Neural progenitor cell (in vitro differentiated cells): ENCODE data around the gene VAPA. TPM values are rescaled to one million over a fixed set of nuclear protein-coding genes. Genes with fewer than 3 reads are reported as not detected.

Source experiments
- DNase-seq: peaks from one replicate; pipeline ENCODE4 v3.0.0-alpha.2; 2016; ENCODE audit warnings: low spot score
- H2AFZ ChIP-seq: fragments of 200-600 bp; sonication (generic); replicated peaks from 2 replicates; pipeline ENCODE4 v1.6.1; 2016; ENCODE audit warnings: antibody characterized with exemption
- H3F3A ChIP-seq: fragments of 200-600 bp; sonication (generic); 2 replicates; pipeline ENCODE4 v1.6.1; 2016; ENCODE audit warnings: antibody characterized with exemption, low read depth
- H3K27ac ChIP-seq: fragments of 200-600 bp; sonication (generic); 2 replicates; pipeline ENCODE4 v1.5.1; 2016; ENCODE audit warnings: mild to moderate bottlenecking
- H3K27me3 ChIP-seq: fragments of 200-600 bp; sonication (generic); 2 replicates; pipeline ENCODE4 v1.6.1; 2016; ENCODE audit warnings: mild to moderate bottlenecking, moderate library complexity
- H3K36me3 ChIP-seq: fragments of 200-600 bp; sonication (generic); 2 replicates; pipeline ENCODE4 v1.5.1; 2016
- H3K4me1 ChIP-seq: fragments of 200-600 bp; sonication (generic); 2 replicates; pipeline ENCODE4 v1.6.1; 2016; ENCODE audit warnings: mixed run types
- H3K4me2 ChIP-seq: fragments of 200-600 bp; sonication (generic); 2 replicates; pipeline ENCODE4 v1.6.1; 2016
- H3K4me3 ChIP-seq: fragments of 200-600 bp; sonication (generic); 2 replicates; pipeline ENCODE4 v1.5.1; 2016
- H3K79me2 ChIP-seq: fragments of 200-600 bp; sonication (generic); 2 replicates; pipeline ENCODE4 v1.6.1; 2016; ENCODE audit warnings: low read depth
- H3K9ac ChIP-seq: fragments of 200-600 bp; sonication (generic); 2 replicates; pipeline ENCODE4 v1.6.1; 2016
- H3K9me3 ChIP-seq: fragments of 200-600 bp; sonication (generic); 2 replicates; pipeline ENCODE4 v1.5.1; 2016; ENCODE audit warnings: low read depth
- H4K20me1 ChIP-seq: fragments of 200-600 bp; sonication (generic); 2 replicates; pipeline ENCODE4 v1.6.1; 2016; ENCODE audit warnings: low read depth
- H3K27ac Mint-ChIP-seq: 3 replicates; pipeline ENCODE4 v1.8.0; 2021; ENCODE audit warnings: mixed read lengths
- H3K27me3 Mint-ChIP-seq: 2 replicates; pipeline ENCODE4 v1.8.0; 2022; ENCODE audit warnings: low read depth, mild to moderate bottlenecking, inconsistent platforms, moderate library complexity, mixed read lengths; ENCODE audit not compliant: insufficient read depth
- H3K36me3 Mint-ChIP-seq: 3 replicates; pipeline ENCODE4 v1.8.0; 2021; ENCODE audit warnings: mixed read lengths
- H3K4me1 Mint-ChIP-seq: 3 replicates; pipeline ENCODE4 v1.8.0; 2021; ENCODE audit warnings: mixed read lengths
- H3K4me3 Mint-ChIP-seq: 3 replicates; pipeline ENCODE4 v1.8.0; 2021; ENCODE audit warnings: mild to moderate bottlenecking, moderate library complexity, mixed read lengths
- H3K9me3 Mint-ChIP-seq: 3 replicates; pipeline ENCODE4 v1.8.0; 2020; ENCODE audit warnings: mixed read lengths
- EZH2 ChIP-seq: fragments of 200-600 bp; sonication (generic); IDR thresholded peaks from 2 replicates; pipeline ENCODE4 v1.6.1; 2017; ENCODE audit warnings: antibody characterized with exemption, mild to moderate bottlenecking, moderate library complexity
- EZH2phosphoT487 ChIP-seq: fragments of 200-600 bp; sonication (generic); IDR thresholded peaks from 2 replicates; pipeline ENCODE4 v1.6.1; 2017; ENCODE audit warnings: antibody characterized with exemption
- total RNA-seq: library from RNA; depleted of rRNA; stranded (reverse); fragments of >200 nt; gene quantifications from 2 replicates; pipeline ENCODE4 v1.2.3, GENCODE V29; 2015; ENCODE audit warnings: low replicate concordance
- TF ChIP-seq, protein P1 (sequence below): fragments of 200-600 bp; sonication (generic); IDR thresholded peaks from 2 replicates; pipeline ENCODE4 v1.5.1; 2017; ENCODE audit warnings: antibody characterized with exemption, mild to moderate bottlenecking

VAPA gene
- total RNA-seq, 1 donor from 2014 or later: 285 TPM

GRCh38 chr18:9926977-9927376, 13.2 kb downstream of the VAPA start:
- H3F3A ChIP-seq: no peaks in the 10 kb centered on the region
- TF ChIP-seq EZH2: no peak
- TF ChIP-seq, protein P1, sequence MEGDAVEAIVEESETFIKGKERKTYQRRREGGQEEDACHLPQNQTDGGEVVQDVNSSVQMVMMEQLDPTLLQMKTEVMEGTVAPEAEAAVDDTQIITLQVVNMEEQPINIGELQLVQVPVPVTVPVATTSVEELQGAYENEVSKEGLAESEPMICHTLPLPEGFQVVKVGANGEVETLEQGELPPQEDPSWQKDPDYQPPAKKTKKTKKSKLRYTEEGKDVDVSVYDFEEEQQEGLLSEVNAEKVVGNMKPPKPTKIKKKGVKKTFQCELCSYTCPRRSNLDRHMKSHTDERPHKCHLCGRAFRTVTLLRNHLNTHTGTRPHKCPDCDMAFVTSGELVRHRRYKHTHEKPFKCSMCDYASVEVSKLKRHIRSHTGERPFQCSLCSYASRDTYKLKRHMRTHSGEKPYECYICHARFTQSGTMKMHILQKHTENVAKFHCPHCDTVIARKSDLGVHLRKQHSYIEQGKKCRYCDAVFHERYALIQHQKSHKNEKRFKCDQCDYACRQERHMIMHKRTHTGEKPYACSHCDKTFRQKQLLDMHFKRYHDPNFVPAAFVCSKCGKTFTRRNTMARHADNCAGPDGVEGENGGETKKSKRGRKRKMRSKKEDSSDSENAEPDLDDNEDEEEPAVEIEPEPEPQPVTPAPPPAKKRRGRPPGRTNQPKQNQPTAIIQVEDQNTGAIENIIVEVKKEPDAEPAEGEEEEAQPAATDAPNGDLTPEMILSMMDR: no peak
- no peaks in the 10 kb centered on the region for H3K27me3 ChIP-seq
- H2AFZ ChIP-seq: no peak overlapping the region
- Mint-ChIP-seq H3K27me3 (peaks cover 2% of the 10 kb centered on the region), H3K4me1 (peaks cover 13% of the 10 kb centered on the region), H3K9me3 (no peaks in the 10 kb centered on the region), H3K36me3 (peaks cover 10% of the 10 kb centered on the region), H3K4me3 (no peak overlapping the region), H3K27ac (no peak overlapping the region)
- DNase-seq: no peak
- peaks cover 44% of the 10 kb centered on the region for H3K4me1 ChIP-seq
- H3K27ac ChIP-seq: no peak overlapping the region
- H4K20me1 ChIP-seq: peaks cover 86% of the 10 kb centered on the region
- no peak overlapping the region for H3K9ac ChIP-seq
- H3K79me2 ChIP-seq: peaks cover 100% of the 10 kb centered on the region
- no peak overlapping the region for H3K4me3 ChIP-seq
- no peaks in the 10 kb centered on the region for H3K9me3 ChIP-seq
- H3K4me2 ChIP-seq: no peak overlapping the region
- no peaks in the 10 kb centered on the region for H3K36me3 ChIP-seq

DNA sequence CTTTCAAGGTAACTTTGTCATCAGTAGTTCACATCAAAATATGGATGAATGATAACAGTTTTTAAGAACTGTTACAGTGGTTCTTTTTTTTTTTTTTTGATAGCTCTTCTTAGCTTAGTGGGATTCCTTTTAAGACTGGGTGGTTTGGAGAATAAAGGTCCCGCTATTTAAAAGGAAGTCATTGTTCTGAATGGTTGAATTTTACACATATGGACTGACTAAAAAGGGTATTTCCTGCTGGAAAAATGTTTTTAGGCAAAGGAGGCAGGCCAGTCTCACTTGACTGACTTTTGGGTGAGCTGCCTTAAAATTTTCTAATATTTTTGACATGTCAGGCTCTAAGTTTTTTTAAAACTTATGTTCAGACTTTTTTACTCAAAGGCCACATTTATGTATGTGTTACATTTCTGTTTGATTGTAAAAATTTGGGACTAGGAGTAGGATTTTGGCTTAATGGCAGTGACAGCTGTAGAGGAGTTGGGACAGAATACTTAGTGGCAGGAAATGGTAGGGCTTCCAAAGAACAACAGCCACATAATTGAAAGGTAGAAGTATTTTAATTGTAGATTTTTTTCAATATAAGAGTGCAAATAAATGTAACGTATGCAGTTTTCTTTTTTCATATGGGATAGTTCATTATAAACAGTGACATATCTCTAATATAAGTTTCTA, 13.7 kb downstream of the VAPA start:
- Histone ChIP-seq H3K4me1 (peaks cover 44% of the 10 kb centered on the region), H3K36me3 (no peaks in the 10 kb centered on the region), H3F3A (no peaks in the 10 kb centered on the region), H3K9ac (no peak overlapping the region), H3K79me2 (peaks cover 100% of the 10 kb centered on the region), H2AFZ (no peak overlapping the region), H3K27me3 (no peaks in the 10 kb centered on the region), H3K27ac (no peak overlapping the region), H3K4me3 (no peak overlapping the region), H3K9me3 (no peaks in the 10 kb centered on the region), H3K4me2 (peak overlapping the region; percentile 20), H4K20me1 (peaks cover 81% of the 10 kb centered on the region)
- H3K27ac Mint-ChIP-seq: no peak overlapping the region
- no peak for DNase-seq
- no peak overlapping the region for H3K4me3 Mint-ChIP-seq
- no peaks in the 10 kb centered on the region for H3K9me3 Mint-ChIP-seq
- peaks cover 13% of the 10 kb centered on the region for H3K4me1 Mint-ChIP-seq
- TF ChIP-seq EZH2phosphoT487 (no peak), EZH2 (no peak)
- TF ChIP-seq, protein P1: no peak
- peaks cover 2% of the 10 kb centered on the region for H3K27me3 Mint-ChIP-seq
- peaks cover 12% of the 10 kb centered on the region for H3K36me3 Mint-ChIP-seq

DNA sequence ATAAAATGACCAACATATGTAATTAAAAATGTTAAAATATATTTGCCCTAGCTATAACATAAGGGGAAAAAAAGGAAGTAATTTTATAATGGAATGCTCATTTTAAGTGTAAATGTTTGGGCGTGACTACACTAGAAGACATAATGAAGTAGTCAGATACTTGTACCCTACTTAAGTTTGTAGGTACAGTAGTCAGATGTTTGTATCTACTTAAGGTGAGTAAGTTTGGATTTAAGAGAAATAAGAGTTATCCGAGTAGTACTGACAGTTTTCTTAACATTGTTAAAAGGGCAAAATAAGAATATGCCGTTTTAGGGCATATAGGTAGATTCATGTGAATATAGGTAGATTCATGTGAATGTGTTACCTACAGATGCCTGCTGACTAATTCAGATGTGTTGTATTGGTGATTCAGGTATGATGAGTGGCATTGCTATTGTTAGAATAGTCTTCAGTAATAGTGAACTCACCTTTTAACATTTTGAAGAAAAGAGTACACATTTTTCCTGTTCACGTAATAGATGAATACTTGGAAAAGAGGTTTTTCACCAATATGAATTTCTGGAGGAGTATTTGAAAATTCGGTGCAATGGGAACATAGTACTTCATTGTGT, 14.9 kb downstream of the VAPA start:
- no peak overlapping the region for H3K4me2 ChIP-seq
- H4K20me1 ChIP-seq: peaks cover 69% of the 10 kb centered on the region

More for the DNA sequence above, 14.9 kb downstream of the VAPA start:
- peaks cover 13% of the 10 kb centered on the region for H3K4me1 Mint-ChIP-seq
- Histone ChIP-seq H3K27ac (no peak overlapping the region), H3K27me3 (no peaks in the 10 kb centered on the region), H3K9me3 (no peaks in the 10 kb centered on the region), H3F3A (no peaks in the 10 kb centered on the region), H3K4me1 (peaks cover 44% of the 10 kb centered on the region), H3K9ac (no peak overlapping the region), H3K4me3 (no peak overlapping the region), H2AFZ (no peak overlapping the region), H3K36me3 (no peaks in the 10 kb centered on the region), H3K79me2 (peaks cover 100% of the 10 kb centered on the region)
- peaks cover 2% of the 10 kb centered on the region for H3K27me3 Mint-ChIP-seq
- H3K27ac Mint-ChIP-seq: no peak overlapping the region
- H3K9me3 Mint-ChIP-seq: no peaks in the 10 kb centered on the region
- H3K36me3 Mint-ChIP-seq: peaks cover 13% of the 10 kb centered on the region
- DNase-seq: no peak
- no peak overlapping the region for H3K4me3 Mint-ChIP-seq
- no peak for TF ChIP-seq EZH2
- no peak for TF ChIP-seq EZH2phosphoT487
- TF ChIP-seq, protein P1: no peak
